Hematopoietic multipotent progenitor cell treated with erythropoietin and hydrocortisone succinate and interleukin-3 and kit ligand, for 17 days (in vitro differentiated cells): ENCODE results near the gene SLC28A1.

ENCODE experiments used
- DNase-seq: peaks from one replicate; pipeline ENCODE4 v3.0.0-alpha.2; 2015; ENCODE audit warnings: low spot score

Gene SLC28A1

DNA sequence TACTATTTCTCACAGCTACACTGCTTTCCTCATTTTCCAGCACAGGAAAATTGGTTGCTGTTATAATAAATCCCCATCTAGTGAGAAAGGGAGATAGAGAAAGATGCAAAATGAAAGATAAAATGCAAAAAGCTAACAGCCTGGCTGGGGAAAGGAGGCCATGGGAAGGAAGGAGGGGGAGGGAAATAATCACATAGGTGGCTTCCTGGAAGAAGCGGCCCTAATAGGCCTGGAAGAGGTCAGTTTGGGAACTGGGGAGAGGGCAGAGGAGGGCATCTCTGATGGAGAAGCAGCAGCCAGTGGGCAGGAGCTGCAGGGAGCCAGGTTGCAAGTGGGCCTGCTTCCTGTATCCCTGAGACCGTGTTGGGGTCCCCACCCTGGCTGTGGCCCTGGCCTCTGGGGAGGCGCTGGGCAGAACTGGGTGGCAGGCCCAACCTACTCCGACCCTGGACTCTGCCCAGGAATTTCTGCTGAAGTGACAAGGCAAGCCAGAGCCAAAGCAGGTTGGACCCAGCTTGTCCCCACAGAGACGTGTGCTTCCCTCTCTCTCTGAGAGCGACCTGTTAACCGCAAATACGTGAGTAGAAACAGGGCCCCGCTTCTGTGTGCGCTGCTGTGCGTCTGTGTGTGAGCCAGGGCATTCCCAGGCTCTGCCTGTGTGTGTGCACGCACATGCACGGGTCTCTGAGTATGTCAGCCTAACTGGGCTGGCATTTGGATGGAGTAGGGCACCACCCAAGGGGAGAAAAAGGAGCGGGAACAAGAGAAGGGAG is 1.9 kb downstream of the SLC28A1 start:
- DNase-seq = no peak

DNA sequence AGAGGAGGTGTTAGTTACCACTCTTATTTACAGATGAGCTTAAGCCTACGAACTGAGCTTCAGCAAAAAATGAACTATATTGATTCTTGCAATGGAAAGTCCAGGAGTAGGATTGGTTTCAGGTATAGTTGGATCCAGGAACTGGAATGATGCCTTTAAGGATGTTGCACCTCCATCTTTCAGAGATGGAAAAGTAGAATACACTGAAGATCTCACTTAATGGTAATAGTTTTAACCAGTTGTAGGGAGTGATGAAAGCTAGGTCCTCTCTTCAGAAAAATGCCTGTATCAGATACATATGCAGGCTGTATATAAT is 2.5 kb downstream of the SLC28A1 start:
- no peak for DNase-seq

DNA sequence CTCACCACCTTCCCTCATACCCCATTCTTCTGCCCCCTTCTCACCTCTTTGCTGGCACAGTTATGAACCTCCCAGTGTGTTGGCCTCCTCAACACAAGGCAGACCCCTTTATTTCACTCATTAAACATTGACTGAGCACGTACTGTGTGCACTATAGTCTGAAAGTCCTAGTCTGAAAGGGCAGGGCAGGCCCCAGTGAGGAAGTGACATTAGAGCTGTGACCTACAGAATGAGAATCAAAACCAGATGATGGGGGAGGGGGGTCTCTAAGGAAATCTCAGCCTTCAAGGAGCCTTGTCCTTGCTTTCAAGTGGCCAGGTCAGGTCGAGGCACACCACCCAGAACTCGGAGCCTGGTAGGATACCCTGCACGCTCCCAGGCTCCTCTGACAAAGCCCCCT is 3.5 kb downstream of the SLC28A1 start:
- no peak for DNase-seq

DNA sequence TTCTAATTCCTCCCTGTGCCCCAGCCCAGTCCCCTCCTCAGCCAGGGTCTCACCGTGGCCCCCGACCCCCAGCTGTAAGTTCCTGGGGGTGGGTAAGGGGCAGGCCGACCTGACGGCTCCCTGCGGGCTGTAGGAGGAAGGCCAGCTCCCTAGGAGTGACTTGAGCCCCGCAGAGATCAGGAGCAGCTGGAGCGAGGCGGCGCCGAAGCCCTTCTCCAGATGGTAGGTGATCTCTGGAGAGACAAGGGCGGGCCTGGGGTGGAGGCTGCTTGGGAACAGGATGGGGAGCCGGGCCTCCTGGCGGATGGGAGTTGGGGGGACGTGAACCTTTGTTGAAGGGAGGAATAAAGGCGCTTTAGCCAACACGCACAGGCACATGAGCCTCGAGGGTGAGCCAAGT is 4.2 kb downstream of the SLC28A1 start:
- no peak for DNase-seq

DNA sequence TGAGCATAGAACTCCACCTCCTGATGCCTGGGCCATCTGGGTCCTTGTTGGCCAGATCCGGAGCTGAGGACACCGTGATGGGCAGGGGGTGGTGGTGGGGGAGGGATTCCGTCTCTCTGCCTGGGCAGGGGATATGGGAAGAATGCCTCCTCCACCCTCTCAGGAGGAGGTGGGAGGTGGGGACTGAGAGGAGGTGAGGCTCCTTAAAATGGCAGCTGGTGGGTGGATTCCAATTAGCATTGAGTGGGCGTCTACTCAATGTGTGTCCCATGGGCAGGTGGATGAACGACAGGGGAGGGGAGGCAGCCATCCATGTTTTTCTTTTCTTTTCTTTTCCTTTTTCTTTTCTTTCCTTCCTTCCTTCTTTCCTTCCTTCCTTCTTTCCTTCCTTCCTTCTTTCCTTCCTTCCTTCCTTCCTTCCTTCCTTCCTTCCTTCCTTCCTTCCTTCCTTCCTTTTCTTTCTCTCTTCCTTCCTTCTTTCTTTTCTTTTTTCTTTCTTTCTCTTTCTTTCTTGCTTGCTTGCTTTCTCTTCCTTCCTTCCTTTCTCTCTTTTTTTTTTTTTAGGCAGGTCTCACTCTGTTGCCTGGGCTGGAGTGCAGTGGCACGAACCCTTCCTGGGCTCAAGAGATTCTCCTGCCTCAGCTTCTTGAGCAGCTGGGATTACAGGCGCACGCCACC is 5.0 kb downstream of the SLC28A1 start:
- DNase-seq = no peak

DNA sequence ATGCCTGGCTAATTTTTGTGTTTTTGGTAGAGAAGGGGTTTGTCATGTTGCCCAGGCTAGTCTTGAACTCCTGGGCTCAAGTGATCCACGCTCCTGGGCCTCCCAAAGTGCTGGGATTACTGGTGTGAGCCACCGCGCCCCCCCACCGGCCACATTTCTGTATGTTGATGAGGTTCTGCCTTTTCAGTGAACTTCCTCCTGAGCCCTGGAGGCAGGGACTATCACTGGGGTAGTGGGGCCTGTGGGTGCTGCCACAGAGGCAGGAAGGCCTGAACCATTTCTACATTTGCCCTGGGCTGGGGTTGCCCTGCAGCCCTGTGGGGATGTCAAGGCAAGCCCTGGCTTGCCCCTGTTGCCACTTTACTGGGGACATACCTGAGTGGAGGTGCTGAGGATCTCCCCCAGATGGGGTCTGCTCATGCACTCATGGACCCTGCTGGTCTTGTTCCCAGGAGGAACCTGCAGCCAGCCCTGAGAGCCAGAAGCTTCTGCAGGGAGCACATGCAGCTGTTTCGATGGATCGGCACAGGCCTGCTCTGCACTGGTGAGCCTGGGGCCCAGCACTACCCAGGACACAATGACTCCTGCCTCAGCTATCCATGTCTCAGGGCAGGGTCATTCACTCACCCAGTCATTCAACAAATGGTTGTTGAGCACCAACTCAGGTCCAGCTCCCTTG is 5.7 kb downstream of the SLC28A1 start:
- DNase-seq = no peak

DNA sequence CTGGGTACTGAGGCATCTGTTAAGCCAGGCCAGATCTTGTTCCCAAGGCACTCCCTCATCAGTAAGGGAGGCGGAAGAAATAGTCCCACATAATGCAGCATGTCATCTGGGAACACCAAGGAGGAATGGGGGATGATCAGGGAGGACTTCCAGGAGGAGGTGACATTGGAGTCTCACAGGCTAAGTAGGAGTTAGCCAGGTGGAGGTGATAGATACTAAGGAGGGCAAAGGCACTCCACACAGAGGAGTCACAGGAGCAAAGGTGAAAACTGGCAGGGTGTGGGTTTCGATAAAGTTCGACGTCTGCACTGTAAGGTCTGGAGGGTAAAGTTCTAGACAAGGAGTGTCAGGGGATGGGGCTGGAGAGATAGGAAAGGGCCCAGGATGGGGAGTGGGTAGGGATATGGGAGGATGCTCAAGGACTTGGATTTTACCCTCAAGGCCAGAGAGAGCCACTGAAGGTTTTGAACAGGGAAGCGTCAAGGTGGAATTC is 6.3 kb downstream of the SLC28A1 start:
- DNase-seq = no peak

DNA sequence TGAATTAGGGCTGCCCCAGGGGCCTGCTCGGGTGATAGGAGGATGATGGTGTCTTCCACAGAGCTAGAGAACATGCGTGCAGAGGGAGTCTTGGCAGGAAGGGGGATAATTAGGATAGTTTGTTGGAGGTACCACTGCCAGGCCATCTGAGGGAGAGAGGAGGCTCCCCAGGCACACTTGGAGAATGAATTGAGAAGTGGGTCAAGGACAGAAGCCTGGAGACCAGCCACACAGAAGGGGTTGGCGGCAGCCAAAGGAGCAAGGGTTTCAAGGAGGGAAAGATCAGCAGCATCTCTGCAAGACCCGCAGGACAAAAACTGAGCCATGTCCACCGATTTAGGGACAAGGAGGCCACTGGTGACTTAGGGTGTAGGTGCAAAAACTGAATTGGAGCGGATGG is 6.9 kb downstream of the SLC28A1 start:
- DNase-seq = no peak

DNA sequence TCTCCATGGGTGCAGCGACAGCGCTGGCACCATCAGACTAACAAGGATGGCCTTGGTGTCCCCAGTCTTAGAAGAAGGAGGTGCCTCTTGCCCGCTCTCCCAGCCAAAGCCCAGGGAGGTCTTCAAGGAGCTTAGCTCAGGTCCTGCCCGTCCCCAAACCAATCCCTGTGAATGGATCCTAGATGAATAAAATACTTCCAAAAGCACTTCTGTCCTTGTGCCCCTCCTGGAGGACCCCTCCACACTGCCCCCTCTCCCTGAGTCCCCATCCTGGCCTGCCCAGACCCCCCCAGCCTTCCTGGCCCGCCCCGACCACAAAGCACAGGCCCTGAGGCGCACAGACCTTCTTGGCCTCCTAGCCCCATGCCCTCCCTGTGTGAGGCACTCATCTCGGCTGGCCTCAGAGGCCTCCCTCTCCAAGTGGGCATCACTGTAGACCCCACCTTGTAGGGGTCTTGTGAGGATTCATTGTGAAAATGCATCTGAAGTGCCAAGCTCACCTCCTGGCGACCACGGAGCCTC is 8.4 kb downstream of the SLC28A1 start:
- DNase-seq = no peak

DNA sequence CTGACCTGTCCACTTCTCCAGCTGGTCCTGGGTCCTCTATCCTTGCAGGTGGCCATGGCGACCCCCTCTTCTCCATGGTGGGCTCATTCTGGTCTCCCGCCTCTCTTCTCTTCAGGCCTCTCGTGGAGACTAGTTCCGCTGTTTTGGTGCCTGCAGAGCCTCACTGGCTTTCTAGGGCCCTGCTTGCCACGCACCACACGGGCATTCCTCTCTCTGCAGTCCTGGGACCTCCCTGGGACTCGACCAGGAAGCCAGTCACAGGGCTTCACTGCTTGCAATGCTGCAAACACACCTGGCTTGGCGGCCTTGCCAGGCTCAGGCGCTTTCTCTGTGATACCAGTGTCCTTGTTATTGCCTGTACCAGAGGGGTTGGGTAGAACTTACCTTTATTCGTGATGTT is 9.1 kb downstream of the SLC28A1 start:
- DNase-seq = no peak

DNA sequence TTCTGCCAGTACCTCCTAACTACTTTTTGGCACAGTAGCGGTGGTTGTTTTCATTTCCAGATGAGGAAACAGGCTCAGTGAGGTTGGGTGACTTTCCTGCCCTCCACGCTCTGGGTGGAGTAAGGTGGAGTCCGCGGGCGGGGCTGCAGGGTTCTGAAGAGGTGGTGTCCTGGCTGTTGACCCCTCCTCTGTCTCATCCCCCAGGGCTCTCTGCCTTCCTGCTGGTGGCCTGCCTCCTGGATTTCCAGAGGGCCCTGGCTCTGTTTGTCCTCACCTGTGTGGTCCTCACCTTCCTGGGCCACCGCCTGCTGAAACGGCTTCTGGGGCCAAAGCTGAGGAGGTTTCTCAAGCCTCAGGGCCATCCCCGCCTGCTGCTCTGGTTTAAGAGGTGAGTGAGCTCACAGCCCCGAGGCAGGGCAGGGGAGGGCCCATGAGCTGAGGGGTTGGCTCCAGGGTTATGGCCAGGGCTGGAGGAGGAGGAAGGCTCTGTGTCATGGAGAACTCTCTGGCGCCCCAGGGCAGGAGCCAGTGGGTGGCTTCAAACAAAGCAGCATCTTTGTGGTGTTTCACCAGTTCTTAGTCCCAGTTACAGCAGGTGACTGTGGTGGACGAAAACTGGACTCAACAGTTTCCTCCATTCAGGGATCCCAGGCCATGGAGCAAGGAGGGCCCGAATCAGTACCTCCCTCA is 10.4 kb downstream of the SLC28A1 start:
- no peak for DNase-seq

DNA sequence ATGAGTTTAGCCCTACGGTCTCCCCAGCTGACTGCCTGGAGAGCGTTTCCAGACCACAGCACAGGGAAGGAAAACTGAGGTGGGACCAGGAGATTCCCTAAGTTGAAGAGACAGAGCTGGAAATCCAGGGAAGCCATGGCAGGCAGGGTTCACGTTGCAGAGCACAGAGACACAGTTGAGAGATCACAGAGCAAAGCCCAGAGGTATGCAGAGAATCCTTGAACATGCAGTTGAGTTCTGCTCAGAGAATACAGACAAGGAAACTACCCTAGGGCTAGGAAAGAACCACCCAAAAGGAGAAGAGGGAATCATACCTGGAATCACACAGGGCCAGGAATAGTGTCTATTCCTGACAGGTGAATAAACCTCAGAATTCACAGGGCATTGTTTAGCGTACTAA is 14.3 kb downstream of the SLC28A1 start:
- no peak for DNase-seq

DNA sequence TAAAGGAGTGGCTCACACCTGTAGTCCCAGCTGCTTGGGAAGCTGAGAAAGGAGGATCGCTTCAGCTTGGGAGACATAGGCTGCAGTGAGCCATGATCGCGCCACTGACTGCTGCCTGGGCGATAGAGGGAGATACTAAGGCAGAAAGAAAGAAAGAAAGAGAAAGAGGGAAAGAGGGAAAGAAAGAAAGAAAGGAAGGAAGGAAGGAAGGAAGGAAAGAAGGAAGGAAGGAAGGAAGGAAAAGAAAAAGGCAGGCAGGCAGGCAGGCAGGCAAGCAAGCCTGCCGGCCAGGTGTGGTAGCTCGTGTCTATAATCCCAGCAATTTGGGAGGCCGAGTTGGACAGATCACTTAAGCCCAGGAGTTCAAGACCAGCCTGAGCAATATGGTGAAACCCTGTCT is 15.3 kb downstream of the SLC28A1 start:
- DNase-seq = no peak

DNA sequence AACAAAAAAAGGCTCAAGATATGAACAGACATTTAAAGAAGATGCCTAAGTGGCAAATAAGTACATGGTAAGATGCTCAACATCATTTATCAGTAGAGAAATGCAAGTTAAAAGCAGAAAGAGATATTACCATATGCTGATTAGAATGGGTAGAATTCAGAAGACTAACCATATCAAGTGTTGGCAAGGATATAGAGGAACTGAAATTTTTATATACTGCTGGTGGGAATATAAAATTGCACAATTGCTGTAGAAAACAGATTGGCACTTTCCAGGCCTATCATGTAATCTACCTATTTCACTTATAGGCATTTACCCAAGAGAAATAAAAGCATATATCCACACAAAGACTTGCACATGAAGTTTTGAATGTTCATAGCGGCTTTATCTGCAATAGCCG is 17.1 kb downstream of the SLC28A1 start:
- DNase-seq = no peak

DNA sequence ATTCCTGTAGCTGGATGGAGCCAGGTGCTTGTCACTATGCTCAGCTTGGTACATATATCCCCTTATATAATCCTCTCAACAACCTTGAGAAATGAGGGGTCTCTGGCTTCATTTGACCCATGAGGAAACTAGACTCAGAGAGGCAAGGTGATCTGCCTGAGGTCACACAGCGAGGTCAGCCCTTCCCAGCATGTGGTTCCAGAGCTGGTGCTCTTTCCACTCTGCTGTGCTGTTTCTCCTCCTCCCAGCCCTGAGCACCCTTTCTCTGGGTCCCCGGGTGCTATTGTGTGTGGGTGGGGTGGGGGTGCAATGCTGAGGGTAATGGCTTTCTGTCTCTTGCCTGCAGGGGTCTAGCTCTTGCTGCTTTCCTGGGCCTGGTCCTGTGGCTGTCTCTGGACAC is 19.3 kb downstream of the SLC28A1 start:
- no peak for DNase-seq

DNA sequence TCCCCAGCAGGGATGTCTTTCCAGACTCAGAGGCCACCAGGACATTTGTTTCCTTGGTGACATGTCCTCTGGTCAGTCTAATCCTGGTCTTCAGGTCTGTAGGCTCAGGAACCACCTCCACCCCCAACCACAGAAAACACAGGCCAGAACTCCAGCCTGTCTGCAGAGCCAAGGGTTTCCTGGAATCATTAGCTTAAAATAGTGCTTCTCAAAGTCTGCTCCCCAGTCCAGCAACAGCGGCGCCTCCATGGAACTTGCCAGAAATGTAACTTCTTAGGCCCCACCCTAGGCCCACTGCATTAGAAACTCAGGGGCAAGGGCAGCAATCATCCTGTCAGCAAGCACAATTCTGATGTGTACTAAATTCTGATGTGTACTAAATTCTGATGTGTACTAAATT is 20.0 kb downstream of the SLC28A1 start:
- DNase-seq = no peak

DNA sequence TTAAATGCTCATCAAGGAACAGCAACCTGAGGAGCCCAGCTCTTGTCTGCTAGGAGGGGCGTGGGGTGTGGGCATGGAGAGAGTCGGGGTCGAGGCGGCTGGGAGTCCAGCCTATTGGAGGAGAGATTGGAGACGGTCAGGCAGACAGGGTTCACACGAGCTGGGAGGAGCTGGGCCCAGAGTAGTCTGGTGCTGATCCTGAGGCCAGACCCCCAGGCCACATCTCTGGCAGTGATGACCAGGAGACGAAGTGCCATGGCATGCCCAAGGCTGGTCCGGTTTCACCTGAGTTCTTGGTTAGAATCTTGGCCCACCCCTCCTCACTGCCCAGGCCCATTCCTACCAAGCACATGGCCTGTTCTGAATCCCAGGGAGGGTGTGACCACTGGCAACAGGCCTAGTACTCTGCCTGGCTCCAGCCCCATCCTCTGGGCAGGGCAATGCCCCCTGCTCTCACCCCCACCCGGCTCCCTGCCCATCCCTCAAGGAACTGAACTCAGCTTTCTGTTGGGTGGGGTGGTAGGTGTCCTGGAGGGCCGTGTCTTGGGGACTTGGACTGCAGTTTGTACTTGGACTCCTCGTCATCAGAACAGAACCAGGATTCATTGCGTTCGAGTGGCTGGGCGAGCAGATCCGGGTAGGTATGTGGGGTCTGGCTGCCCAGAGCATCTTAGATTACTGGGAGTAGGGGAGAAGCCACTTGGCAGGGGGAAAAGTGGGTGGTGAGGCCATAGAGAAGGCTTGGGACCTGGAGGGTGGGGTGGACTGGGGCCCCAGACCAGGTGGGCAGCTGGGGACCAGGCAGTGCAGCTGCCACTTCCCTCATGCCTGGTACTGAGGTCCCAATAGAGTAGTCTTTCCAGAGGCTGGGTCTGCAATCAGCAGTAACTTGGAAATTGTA is 20.8 kb downstream of the SLC28A1 start:
- no peak for DNase-seq

DNA sequence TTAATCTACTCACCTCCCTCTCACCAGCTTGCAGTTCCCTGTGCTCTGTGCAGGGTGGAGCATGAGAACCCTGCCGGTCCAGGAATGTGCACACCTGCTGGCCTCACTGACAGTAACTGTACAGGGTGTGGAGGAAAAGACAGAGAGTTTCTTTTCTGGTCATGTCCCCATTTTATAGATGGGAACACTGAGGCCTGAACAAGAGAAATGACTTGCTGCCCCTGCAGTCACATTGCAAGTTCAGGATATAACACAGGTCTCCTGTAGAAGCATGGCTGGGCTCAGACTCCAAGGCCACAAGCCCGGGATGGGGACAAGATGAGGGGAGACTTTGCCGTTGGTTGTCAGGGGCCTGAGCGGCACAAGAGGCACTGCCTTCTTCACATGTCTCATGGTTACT is 23.3 kb downstream of the SLC28A1 start:
- DNase-seq = no peak

DNA sequence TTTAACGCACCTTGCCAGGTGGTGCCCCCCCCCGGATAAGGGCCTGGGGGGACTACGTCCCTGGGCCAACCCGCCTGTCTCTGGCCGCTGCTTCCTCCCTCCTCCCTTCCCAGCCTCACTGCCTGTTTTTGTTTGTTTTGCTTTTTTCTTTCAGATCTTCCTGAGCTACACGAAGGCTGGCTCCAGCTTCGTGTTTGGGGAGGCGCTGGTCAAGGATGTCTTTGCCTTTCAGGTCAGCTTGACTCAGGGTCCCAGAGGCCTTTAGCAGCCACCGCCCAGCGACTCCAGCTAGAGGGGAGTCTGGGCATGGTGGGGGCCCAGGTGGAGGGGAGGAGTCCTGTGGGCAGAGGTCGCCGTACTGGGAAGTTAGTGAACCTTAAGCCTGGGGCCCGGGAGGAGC is 24.1 kb downstream of the SLC28A1 start:
- DNase-seq = no peak

DNA sequence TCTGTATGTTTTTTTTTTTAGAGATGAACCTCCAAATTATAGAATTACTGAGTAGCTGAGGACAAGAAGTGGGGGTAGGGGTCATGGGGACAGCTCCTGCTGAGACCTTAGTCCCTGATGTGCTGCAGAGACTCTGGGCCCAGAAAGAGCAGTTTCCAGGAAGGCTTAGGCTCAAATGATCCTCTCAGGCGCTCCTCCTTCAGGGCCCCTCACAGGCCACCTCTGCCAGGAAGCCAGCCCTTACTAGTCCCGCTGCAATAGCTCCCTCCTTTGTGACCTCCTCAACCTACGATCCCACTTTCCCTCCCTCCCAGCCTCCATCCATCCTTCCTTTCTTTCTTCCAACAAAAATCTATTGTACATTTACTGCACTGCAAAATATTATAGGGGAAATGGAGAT is 24.6 kb downstream of the SLC28A1 start:
- no peak for DNase-seq

DNA sequence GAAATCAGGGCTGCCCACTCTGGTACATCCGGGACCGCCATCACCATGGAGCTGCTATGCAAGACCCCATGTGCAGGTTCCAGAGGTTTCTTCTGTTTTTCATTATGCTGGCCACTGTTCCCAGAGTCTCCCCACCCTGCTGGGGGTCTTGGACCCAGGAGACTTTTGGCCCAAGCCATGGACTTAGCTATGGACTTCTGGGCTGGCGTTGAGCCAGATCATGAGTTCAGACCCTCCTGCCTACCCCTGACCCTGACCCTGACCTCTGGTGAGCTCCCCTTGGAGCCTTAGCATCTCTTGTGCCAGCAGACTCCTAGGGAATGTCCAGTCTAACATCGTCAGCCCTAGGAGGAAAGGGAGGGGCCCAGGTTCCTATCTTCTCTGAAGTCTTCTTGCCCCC is 25.3 kb downstream of the SLC28A1 start:
- DNase-seq = no peak
